WI38 (cell line): ENCODE measurements around the gene MED13L.

Source experiments
- H3K4me3 ChIP-seq: 2 replicates; pipeline ENCODE4 v1.5.1; 2011; ENCODE audit warnings: low read depth, mild to moderate bottlenecking, control low read depth, low read length
- CTCF ChIP-seq: IDR thresholded peaks from 2 replicates; pipeline ENCODE4 v1.5.1; 2012; ENCODE audit warnings: low read depth, mild to moderate bottlenecking, control low read depth, low read length

Gene MED13L

GRCh38 chr12:116144384-116144783 is 133.1 kb downstream of the MED13L start:
- H3K4me3 ChIP-seq: no peak overlapping the region
- no peak for TF ChIP-seq CTCF

- H3K4me3 ChIP-seq: no peak overlapping the region
- no peak for TF ChIP-seq CTCF
These were observed 133.6 kb downstream of the MED13L start for GRCh38 chr12:116143909-116144308.

DNA sequence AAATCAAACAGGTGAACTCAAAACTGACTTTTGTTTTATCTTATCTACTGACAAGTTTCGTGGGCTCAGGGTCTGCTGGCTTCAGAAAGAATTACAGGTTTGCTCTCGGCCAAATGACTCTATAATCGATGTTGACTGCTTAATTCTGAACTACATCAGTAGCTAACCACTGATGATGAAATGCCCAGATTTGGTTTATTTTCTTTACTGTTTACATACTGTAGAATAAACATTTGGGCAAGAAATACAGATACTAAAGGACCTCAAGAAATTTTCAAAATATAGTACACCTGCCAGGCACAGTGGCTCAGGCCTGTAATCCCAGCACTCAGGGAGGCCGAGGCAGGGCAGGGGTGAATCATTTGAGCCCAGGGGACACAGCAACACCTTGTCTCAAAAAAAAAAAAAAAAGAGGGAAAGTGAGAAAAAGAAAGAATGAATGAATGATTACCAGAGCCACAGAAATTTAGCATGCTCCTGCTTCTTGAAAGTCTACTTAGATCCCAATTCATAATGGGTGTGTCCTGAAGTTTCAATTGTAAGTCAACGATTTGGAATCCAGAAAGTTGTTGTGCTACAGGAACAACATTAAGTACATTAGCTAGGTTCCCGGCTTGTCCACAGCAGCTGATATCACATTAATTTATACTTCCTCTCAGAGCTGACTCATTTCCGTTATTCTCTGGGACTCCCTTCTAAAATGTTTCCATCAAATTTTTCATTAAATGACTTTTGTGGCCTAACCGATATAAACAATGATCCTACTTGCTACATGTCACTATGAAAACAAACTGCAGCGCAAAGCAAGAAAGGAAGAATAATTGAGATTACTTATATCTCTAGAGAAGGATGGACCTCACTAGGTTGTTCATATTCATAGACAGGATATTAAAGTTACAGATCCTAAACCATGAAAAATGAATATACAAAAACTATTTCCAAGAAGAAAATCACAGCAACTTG is 134.3 kb downstream of the MED13L start:
- TF ChIP-seq CTCF: no peak
- no peak overlapping the region for H3K4me3 ChIP-seq

GRCh38 chr12:116141833-116142162 is 135.7 kb downstream of the MED13L start:
- TF ChIP-seq CTCF: no peak

DNA sequence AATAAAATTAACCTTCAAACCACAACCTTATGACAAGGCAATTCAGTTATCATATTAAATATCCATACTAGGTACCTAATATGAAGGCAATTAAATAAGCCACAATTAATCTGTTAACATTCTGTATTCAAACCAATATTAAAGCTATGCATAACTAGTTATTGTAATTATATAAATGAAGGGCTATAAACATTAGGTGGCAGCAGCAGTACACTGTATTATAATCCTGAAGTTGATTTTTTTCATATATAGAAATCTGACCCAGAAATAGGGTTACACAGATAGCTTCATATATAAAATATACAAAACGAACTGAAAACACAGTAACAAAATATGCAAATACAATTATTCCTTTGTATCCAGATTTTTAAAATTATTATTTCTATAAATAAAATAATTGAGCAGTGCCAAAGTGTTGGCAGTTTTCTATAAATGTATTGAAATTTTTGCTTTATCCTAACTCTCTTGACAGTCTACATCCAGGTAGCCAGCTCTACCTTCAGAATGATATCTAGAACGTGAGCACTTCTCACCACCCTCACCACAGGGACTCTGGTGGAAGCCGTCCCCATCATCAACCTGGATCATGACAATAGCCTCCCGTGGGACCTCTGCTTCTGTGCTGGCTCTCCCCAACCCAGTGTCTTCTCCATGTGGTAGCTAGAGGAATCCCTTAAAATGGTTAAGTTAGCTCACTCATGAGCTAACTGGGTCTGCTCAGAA is 136.2 kb downstream of the MED13L start:
- TF ChIP-seq CTCF: no peak

More at GRCh38 chr12:116141833-116142162, 135.7 kb downstream of the MED13L start:
- H3K4me3 ChIP-seq: no peak overlapping the region

GRCh38 chr12:116140529-116140928 is 137.0 kb downstream of the MED13L start:
- no peak overlapping the region for H3K4me3 ChIP-seq
- no peak for TF ChIP-seq CTCF

More for the DNA sequence above, 136.2 kb downstream of the MED13L start:
- H3K4me3 ChIP-seq: no peak overlapping the region

GRCh38 chr12:116138781-116139180 is 138.7 kb downstream of the MED13L start:
- no peak overlapping the region for H3K4me3 ChIP-seq
- no peak for TF ChIP-seq CTCF
